Body of pancreas (tissue), 4 donors: ENCODE measurements around the gene TARP.
A peak's percentile ranks its signal among the peaks of the same experiment; 100 is the strongest.

Experiments used
- ATAC-seq: fragments of 150-250 bp; one replicate; pipeline ENCODE4 v1.9.1; 2016
- DNase-seq, 4 donors: peaks; one replicate each; pipeline ENCODE4 v3.0.0-alpha.2; 2019
- H3K27ac ChIP-seq, 4 donors: fragments of 200-600 bp; sonication (generic); 1 replicate in 3 of 4; 2 replicates in 1 of 4; pipeline versions ENCODE4 v1.5.1 to v1.6.1; 2016 to 2019; ENCODE audit warnings: mild to moderate bottlenecking in 1 of 4, mixed read lengths in 1 of 4, moderate library complexity in 1 of 4
- H3K27me3 ChIP-seq, 2 donors: fragments of 200-600 bp; sonication (generic); one replicate each; pipeline ENCODE4 v1.6.0; 2016; ENCODE audit warnings: mild to moderate bottlenecking in 1 of 2
- H3K36me3 ChIP-seq, 2 donors: fragments of 200-600 bp; sonication (generic); replicated peaks in 1 of 2; 2 replicates each; pipeline ENCODE4 v1.5.1; 2016; ENCODE audit warnings: low read depth in 2 of 2; ENCODE audit not compliant: insufficient read depth in 1 of 2
- H3K4me1 ChIP-seq: fragments of 200-600 bp; sonication (generic); one replicate; pipeline ENCODE4 v1.6.0; 2016
- H3K4me3 ChIP-seq, 2 donors: fragments of 200-600 bp; sonication (generic); 1 replicate in 1 of 2; 2 replicates in 1 of 2; pipeline ENCODE4 v1.5.1; 2016 to 2019
- H3K9me3 ChIP-seq, 3 donors: fragments of 200-600 bp; sonication (generic); 1 replicate in 2 of 3; 2 replicates in 1 of 3; pipeline ENCODE4 v1.5.1; 2016
- POLR2A ChIP-seq, 3 donors: fragments of 450-650 bp; IDR thresholded peaks; one replicate each; pipeline ENCODE4 v1.6.1; 2016; ENCODE audit warnings: antibody characterized with exemption in 3 of 3, mild to moderate bottlenecking in 2 of 3
- WGBS, 2 donors: methylation state at CpG; one replicate each; pipeline ENCODE4 v1.1.5; 2017; 5-methylcytosine and 5-hydroxymethylcytosine counted together
- intact Hi-C: fragments of 100-400 bp; cut with DNase I; formaldehyde crosslinking; loops from one replicate; pipeline ENCODE4 v1.15.1; 2023
- TF ChIP-seq, protein P1 (sequence below), 7 experiments: fragments of 450-650 bp in 4 of 7; fragments of 200-600 bp in 3 of 7; sonication (generic) in 3 of 7; IDR thresholded peaks; one replicate each; pipeline ENCODE4 v1.5.1; 2016 to 2019; ENCODE audit warnings: antibody characterized with exemption in 7 of 7

The TARP gene

GRCh38 chr7:38316733-38317360 is 43.4 kb upstream of the TARP start:
- Histone ChIP-seq H3K27ac (no peak overlapping the region), H3K36me3 (no peaks in the 10 kb centered on the region), H3K4me3 (no peak overlapping the region), H3K4me1 (no peaks in the 10 kb centered on the region), H3K9me3 (no peaks in the 10 kb centered on the region), H3K27me3 (no peaks in the 10 kb centered on the region)
- intact Hi-C loops, result no loop called here
- DNase-seq, result no peak
- 64 to 81% methylated on average over 8 of the region's 8 CpGs for WGBS, 2 donors
- no peak for ATAC-seq
- no peak for TF ChIP-seq POLR2A (IDR thresholded peaks at IDR 0.05)

DNA sequence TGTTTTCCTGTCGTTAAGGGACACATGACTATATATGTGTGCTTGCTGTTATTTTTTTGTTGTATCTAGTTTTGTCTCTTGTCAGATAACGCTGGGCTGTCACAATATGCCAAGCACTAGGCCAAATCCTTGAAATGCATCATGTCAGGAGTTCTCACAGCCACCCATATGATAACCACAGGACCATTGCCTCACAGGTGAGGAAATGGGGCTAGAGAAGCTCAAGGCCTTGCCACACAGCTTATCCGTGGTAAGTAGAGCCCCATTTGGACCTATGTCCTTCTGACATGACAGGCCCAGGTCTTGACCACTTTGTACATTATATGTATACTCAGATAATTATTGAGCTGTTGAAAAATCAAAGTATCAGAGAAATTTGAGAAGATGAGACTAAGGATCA is 42.0 kb upstream of the TARP start:
- ATAC-seq (no peak), DNase-seq (no peak)
- TF ChIP-seq POLR2A (IDR thresholded peaks at IDR 0.05), result no peak
- TF ChIP-seq, protein P1, sequence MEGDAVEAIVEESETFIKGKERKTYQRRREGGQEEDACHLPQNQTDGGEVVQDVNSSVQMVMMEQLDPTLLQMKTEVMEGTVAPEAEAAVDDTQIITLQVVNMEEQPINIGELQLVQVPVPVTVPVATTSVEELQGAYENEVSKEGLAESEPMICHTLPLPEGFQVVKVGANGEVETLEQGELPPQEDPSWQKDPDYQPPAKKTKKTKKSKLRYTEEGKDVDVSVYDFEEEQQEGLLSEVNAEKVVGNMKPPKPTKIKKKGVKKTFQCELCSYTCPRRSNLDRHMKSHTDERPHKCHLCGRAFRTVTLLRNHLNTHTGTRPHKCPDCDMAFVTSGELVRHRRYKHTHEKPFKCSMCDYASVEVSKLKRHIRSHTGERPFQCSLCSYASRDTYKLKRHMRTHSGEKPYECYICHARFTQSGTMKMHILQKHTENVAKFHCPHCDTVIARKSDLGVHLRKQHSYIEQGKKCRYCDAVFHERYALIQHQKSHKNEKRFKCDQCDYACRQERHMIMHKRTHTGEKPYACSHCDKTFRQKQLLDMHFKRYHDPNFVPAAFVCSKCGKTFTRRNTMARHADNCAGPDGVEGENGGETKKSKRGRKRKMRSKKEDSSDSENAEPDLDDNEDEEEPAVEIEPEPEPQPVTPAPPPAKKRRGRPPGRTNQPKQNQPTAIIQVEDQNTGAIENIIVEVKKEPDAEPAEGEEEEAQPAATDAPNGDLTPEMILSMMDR (IDR thresholded peaks at IDR 0.05), result no peak
- intact Hi-C loops, result no loop called here
- Histone ChIP-seq H3K27me3 (no peaks in the 10 kb centered on the region), H3K4me1 (no peaks in the 10 kb centered on the region), H3K4me3 (no peak overlapping the region), H3K9me3 (no peaks in the 10 kb centered on the region), H3K27ac (no peak overlapping the region), H3K36me3 (no peaks in the 10 kb centered on the region)
- 69 to 72% methylated on average over 3 of the region's 3 CpGs for WGBS, 2 donors

DNA sequence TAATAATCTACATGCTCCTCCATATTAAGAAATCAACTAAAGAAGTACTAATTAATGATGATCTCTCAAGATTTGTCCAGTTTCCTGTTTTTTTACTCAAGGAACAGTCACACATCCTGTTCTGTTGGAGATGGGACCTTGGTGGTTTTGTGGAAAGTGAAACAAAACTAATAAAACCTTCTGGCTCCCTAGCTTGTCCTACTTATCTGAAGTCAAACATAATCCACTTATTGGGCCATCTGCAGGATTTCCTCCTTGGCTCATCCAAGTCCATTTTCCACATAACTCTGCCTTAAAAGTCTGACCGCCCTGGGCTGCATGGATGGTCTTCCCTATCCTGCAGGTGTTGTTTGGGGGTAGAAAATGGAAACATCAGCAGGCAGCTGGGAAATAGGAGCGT is 39.4 kb upstream of the TARP start:
- no peak for TF ChIP-seq POLR2A (IDR thresholded peaks at IDR 0.05)
- TF ChIP-seq, protein P1 (IDR thresholded peaks at IDR 0.05), result no peak
- ATAC-seq (no peak), DNase-seq (no peak)
- H3K9me3 ChIP-seq, result no peaks in the 10 kb centered on the region
- H3K27me3 ChIP-seq, result no peaks in the 10 kb centered on the region
- no peak overlapping the region for H3K4me3 ChIP-seq
- WGBS, 2 donors, result 76 to 78% methylated on average over 2 of the region's 2 CpGs
- H3K27ac ChIP-seq, result no peak overlapping the region
- no peaks in the 10 kb centered on the region for H3K4me1 ChIP-seq
- intact Hi-C loops, result no loop called here
- H3K36me3 ChIP-seq, result no peaks in the 10 kb centered on the region

GRCh38 chr7:38311329-38311937 is 38.0 kb upstream of the TARP start:
- intact Hi-C loops, result no loop called here
- H3K36me3 ChIP-seq, result no peaks in the 10 kb centered on the region
- peak overlapping the region; percentile 38 to 41 for H3K4me3 ChIP-seq
- DNase-seq (peak; percentile 40 to 74 (median 55)), ATAC-seq (peak; percentile 92)
- no peaks in the 10 kb centered on the region for H3K9me3 ChIP-seq
- H3K4me1 ChIP-seq, result no peaks in the 10 kb centered on the region
- WGBS, 2 donors, result 7 to 11% methylated on average over 15 to 32 of the region's 38 CpGs
- peak; percentile 10 to 70 (median 52) for TF ChIP-seq POLR2A (IDR thresholded peaks at IDR 0.05)
- TF ChIP-seq, protein P1 (IDR thresholded peaks at IDR 0.05), result no peak
- peak overlapping the region in 3 of 4 donors; percentile 44 to 73 (median 54) for H3K27ac ChIP-seq
- no peaks in the 10 kb centered on the region for H3K27me3 ChIP-seq

GRCh38 chr7:38310591-38311101 is 37.2 kb upstream of the TARP start:
- peak overlapping the region in 1 of 4 donors; percentile 1 for H3K27ac ChIP-seq
- no peak for TF ChIP-seq POLR2A (IDR thresholded peaks at IDR 0.05)
- TF ChIP-seq, protein P1 (IDR thresholded peaks at IDR 0.05), result no peak
- no peaks in the 10 kb centered on the region for H3K4me1 ChIP-seq
- 47 to 50% methylated on average over 6 of the region's 6 CpGs for WGBS, 2 donors
- intact Hi-C loops, result no loop called here
- no peaks in the 10 kb centered on the region for H3K27me3 ChIP-seq
- no peaks in the 10 kb centered on the region for H3K9me3 ChIP-seq
- DNase-seq, result peak in 3 of 4 donors; percentile 42 to 61 (median 52)
- H3K4me3 ChIP-seq, result peak overlapping the region in 1 of 2 donors; percentile 38
- no peaks in the 10 kb centered on the region for H3K36me3 ChIP-seq
- no peak for ATAC-seq
